Activated CD4-positive, alpha-beta T cell treated with anti-CD3 and anti-CD28 coated beads, Interleukin-2, amount 50 U/mL, for 4 hours (primary cell): Measurements from ENCODE around the gene NKTR.

Source experiments
- DNase-seq, 2 experiments: peaks; one replicate each; pipeline ENCODE4 v3.0.0-alpha.2; 2020

The NKTR gene

GRCh38 chr3:42697289-42698051, 97.0 kb downstream of the NKTR start:
- DNase-seq: no peak
